ENCODE results near the gene CHMP4A. TPM values are rescaled to one million over a fixed set of nuclear protein-coding genes. Genes with fewer than 3 reads are reported as not detected.

The CHMP4A gene
- total and polyA plus RNA-seq, 2 of the 13 experiments (the other 11 are each of a cell fraction or from before 2014, with no cell fraction given) = 83.6 to 113 TPM

DNA sequence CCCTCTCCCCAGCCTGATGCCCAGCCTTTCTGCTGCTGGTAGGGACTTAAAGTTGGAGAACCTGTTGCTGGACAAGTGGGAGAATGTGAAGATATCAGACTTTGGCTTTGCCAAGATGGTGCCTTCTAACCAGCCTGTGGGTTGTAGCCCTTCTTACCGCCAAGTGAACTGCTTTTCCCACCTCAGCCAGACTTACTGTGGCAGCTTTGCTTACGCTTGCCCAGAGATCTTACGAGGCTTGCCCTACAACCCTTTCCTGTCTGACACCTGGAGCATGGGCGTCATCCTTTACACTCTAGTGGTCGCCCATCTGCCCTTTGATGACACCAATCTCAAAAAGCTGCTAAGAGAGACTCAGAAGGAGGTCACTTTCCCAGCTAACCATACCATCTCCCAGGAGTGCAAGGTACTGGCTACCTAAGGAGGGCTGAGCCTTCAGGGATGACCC, 6.2 kb downstream of the CHMP4A start:
- WGBS (ENCODE audit: low lambda C conversion rate) = 99% methylated on average over 5 of the region's 5 CpGs
- no peak overlapping the region for H3K27ac ChIP-seq (ENCODE audit: extremely low read length, insufficient read depth, low read length)
- ATAC-seq (no peak; the same call in 2 of the 3 replicates), FAIRE-seq (no peak), DNase-seq (ENCODE audit: low spot score) (no peak)
- H3K36me3 ChIP-seq (replicated peaks in 1 of 2; ENCODE audit: control insufficient read depth in 1 of 2, insufficient read depth in 2 of 2, low read length in 2 of 2) = peaks cover 39 to 56% of the 10 kb centered on the region in 2 experiments
- H3K9me3 ChIP-seq (ENCODE audit: low read length) = no peaks in the 10 kb centered on the region
- POLR2A ChIA-PET = interaction anchor here (0.9 to 2.7 kb wide), 7 partner anchors 9 to 65 kb away, joined by 3 to 13 read pairs (median 5); partner anchors contain the start of genes IPO4, IRF9, MDP1 and RABGGTA
- no peak overlapping the region for H2AFZ ChIP-seq (ENCODE audit: low read length)
- BruUV-seq (replicated peaks) = no TSS peak
- H3K4me1 ChIP-seq (ENCODE audit: insufficient read depth, low read length) = peaks cover 9% of the 10 kb centered on the region
- H3K4me2 ChIP-seq (ENCODE audit: low read depth, low read length) = no peak overlapping the region
- H3K27me3 ChIP-seq (ENCODE audit: control insufficient read depth in 1 of 2, insufficient read depth in 2 of 2, low read length in 2 of 2) = no peaks in the 10 kb centered on the region
- no peaks in the 10 kb centered on the region for H4K20me1 ChIP-seq (ENCODE audit: insufficient read depth, low read length)
- in situ Hi-C loops (cut with HindIII; ENCODE audit: extremely low pct_ligation_motif_present, low pct_unique_long_range_greater_than_20kb) = no loop called here
- CTCF ChIA-PET (ENCODE audit: low intra/inter-chr PET ratio, low total read pairs) = no interaction called here
- no peak overlapping the region for H3K4me3 ChIP-seq (replicated peaks in 1 of 3; ENCODE audit: insufficient read depth in 1 of 3, low read depth in 2 of 3, low read length in 3 of 3)
- intact Hi-C loops (cut with micrococcal nuclease; ENCODE audit: unreplicated experiment) = no loop called here
- no peaks in the 10 kb centered on the region for H3K79me2 ChIP-seq (ENCODE audit: insufficient read depth, low read length)
- H3K9ac ChIP-seq (ENCODE audit: insufficient read depth, low read depth, low read length) = no peak overlapping the region
- TF ChIP-seq MTA1 (CRISPR knock-in tag; IDR thresholded peaks at IDR 0.05; ENCODE audit: borderline replicate concordance) (no peak), SAFB2 (CRISPR knock-in tag; IDR thresholded peaks at IDR 0.05; ENCODE audit: borderline replicate concordance, low read depth) (0 out of 2 replicates have a peak, but pooled peaks have one; percentile 10), NONO (IDR thresholded peaks at IDR 0.05) (no peak), NONO (CRISPR knock-in tag; conservative IDR thresholded peaks at IDR 0.05) (0 out of 2 replicates have a peak, but pooled peaks have one; percentile 11), ZNF747 (CRISPR knock-in tag; IDR thresholded peaks at IDR 0.05; ENCODE audit: borderline replicate concordance) (no peak), SETDB1 (CRISPR knock-in tag; IDR thresholded peaks at IDR 0.05; ENCODE audit: borderline replicate concordance) (no peak), HOXA7 (CRISPR knock-in tag; IDR thresholded peaks at IDR 0.05) (peak; percentile 71; the same call in 1 of the 2 replicates), JUND (CRISPR knock-in tag; IDR thresholded peaks at IDR 0.05) (no peak), MYC (CRISPR knock-in tag; IDR thresholded peaks at IDR 0.05; ENCODE audit: borderline replicate concordance) (no peak), ZNF75D (CRISPR knock-in tag; IDR thresholded peaks at IDR 0.05; ENCODE audit: borderline replicate concordance) (0 out of 2 replicates have a peak, but pooled peaks have one; percentile 59), ZNF883 (CRISPR knock-in tag; IDR thresholded peaks at IDR 0.05; ENCODE audit: not compliant biosample characterization) (peak; percentile 16), ZKSCAN8 (CRISPR knock-in tag; IDR thresholded peaks at IDR 0.05; ENCODE audit: borderline replicate concordance) (no peak)
- TF ChIP-seq, protein P1, sequence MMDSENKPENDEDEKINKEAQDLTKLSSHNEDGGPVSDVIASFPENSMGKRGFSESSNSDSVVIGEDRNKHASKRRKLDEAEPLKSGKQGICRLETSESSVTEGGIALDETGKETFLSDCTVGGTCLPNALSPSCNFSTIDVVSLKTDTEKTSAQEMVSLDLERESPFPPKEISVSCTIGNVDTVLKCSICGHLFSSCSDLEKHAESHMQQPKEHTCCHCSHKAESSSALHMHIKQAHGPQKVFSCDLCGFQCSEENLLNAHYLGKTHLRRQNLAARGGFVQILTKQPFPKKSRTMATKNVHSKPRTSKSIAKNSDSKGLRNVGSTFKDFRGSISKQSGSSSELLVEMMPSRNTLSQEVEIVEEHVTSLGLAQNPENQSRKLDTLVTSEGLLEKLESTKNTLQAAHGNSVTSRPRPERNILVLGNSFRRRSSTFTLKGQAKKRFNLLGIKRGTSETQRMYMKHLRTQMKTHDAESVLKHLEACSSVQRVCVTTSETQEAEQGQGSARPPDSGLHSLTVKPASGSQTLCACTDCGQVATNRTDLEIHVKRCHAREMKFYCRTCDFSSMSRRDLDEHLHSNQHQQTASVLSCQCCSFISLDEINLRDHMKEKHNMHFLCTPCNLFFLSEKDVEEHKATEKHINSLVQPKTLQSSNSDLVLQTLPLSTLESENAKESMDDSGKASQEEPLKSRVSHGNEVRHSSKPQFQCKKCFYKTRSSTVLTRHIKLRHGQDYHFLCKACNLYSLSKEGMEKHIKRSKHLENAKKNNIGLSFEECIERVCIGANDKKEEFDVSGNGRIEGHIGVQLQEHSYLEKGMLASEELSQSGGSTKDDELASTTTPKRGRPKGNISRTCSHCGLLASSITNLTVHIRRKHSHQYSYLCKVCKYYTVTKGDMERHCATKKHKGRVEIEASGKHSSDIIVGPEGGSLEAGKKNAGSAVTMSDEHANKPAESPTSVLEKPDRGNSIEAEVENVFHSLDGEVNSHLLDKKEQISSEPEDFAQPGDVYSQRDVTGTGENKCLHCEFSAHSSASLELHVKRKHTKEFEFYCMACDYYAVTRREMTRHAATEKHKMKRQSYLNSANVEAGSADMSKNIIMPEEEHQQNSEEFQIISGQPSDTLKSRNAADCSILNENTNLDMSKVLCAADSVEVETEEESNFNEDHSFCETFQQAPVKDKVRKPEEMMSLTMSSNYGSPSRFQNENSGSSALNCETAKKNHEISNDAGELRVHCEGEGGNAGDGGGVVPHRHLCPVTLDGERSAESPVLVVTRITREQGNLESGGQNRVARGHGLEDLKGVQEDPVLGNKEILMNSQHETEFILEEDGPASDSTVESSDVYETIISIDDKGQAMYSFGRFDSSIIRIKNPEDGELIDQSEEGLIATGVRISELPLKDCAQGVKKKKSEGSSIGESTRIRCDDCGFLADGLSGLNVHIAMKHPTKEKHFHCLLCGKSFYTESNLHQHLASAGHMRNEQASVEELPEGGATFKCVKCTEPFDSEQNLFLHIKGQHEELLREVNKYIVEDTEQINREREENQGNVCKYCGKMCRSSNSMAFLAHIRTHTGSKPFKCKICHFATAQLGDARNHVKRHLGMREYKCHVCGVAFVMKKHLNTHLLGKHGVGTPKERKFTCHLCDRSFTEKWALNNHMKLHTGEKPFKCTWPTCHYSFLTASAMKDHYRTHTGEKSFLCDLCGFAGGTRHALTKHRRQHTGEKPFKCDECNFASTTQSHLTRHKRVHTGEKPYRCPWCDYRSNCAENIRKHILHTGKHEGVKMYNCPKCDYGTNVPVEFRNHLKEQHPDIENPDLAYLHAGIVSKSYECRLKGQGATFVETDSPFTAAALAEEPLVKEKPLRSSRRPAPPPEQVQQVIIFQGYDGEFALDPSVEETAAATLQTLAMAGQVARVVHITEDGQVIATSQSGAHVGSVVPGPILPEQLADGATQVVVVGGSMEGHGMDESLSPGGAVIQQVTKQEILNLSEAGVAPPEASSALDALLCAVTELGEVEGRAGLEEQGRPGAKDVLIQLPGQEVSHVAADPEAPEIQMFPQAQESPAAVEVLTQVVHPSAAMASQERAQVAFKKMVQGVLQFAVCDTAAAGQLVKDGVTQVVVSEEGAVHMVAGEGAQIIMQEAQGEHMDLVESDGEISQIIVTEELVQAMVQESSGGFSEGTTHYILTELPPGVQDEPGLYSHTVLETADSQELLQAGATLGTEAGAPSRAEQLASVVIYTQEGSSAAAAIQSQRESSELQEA (CRISPR knock-in tag; IDR thresholded peaks at IDR 0.05; ENCODE audit: not compliant biosample characterization) = peak; percentile 10
- TF ChIP-seq, protein P2, sequence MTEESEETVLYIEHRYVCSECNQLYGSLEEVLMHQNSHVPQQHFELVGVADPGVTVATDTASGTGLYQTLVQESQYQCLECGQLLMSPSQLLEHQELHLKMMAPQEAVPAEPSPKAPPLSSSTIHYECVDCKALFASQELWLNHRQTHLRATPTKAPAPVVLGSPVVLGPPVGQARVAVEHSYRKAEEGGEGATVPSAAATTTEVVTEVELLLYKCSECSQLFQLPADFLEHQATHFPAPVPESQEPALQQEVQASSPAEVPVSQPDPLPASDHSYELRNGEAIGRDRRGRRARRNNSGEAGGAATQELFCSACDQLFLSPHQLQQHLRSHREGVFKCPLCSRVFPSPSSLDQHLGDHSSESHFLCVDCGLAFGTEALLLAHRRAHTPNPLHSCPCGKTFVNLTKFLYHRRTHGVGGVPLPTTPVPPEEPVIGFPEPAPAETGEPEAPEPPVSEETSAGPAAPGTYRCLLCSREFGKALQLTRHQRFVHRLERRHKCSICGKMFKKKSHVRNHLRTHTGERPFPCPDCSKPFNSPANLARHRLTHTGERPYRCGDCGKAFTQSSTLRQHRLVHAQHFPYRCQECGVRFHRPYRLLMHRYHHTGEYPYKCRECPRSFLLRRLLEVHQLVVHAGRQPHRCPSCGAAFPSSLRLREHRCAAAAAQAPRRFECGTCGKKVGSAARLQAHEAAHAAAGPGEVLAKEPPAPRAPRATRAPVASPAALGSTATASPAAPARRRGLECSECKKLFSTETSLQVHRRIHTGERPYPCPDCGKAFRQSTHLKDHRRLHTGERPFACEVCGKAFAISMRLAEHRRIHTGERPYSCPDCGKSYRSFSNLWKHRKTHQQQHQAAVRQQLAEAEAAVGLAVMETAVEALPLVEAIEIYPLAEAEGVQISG (CRISPR knock-in tag; IDR thresholded peaks at IDR 0.05) = peak; percentile 36; the same call in 1 of the 2 replicates

All from HepG2 (cell line).